Gastroesophageal sphincter (tissue), 3 donors: Measurements from ENCODE around the gene WWTR1.

Experiments used
- EP300 ChIP-seq: sonication (generic); formaldehyde crosslinking; IDR thresholded peaks from one replicate; pipeline ENCODE4 v1.6.1; 2017; ENCODE audit warnings: antibody characterized with exemption, mild to moderate bottlenecking
- POLR2A ChIP-seq, 2 donors: fragments of 450-650 bp; IDR thresholded peaks; one replicate each; pipeline ENCODE4 v1.6.1; 2017; ENCODE audit warnings: antibody characterized with exemption in 2 of 2, mild to moderate bottlenecking in 2 of 2, moderate library complexity in 1 of 2
- POLR2AphosphoS5 ChIP-seq: sonication (generic); formaldehyde crosslinking; IDR thresholded peaks from one replicate; pipeline ENCODE4 v1.6.1; 2017; ENCODE audit warnings: antibody characterized with exemption
- TF ChIP-seq, protein P1 (sequence below), 4 experiments: fragments of 200-600 bp in 2 of 4; fragments of 450-650 bp in 2 of 4; sonication (generic) in 1 of 4; IDR thresholded peaks; one replicate each; pipeline ENCODE4 v1.5.1; 2017 to 2019; ENCODE audit warnings: antibody characterized with exemption in 4 of 4, mild to moderate bottlenecking in 2 of 4, moderate library complexity in 2 of 4

GRCh38 chr3:149623824-149624223 lies 34.0 kb downstream of the WWTR1 start:
- TF ChIP-seq POLR2A (IDR thresholded peaks at IDR 0.05) (no peak), POLR2AphosphoS5 (no peak), EP300 (no peak)
- TF ChIP-seq, protein P1, sequence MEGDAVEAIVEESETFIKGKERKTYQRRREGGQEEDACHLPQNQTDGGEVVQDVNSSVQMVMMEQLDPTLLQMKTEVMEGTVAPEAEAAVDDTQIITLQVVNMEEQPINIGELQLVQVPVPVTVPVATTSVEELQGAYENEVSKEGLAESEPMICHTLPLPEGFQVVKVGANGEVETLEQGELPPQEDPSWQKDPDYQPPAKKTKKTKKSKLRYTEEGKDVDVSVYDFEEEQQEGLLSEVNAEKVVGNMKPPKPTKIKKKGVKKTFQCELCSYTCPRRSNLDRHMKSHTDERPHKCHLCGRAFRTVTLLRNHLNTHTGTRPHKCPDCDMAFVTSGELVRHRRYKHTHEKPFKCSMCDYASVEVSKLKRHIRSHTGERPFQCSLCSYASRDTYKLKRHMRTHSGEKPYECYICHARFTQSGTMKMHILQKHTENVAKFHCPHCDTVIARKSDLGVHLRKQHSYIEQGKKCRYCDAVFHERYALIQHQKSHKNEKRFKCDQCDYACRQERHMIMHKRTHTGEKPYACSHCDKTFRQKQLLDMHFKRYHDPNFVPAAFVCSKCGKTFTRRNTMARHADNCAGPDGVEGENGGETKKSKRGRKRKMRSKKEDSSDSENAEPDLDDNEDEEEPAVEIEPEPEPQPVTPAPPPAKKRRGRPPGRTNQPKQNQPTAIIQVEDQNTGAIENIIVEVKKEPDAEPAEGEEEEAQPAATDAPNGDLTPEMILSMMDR (IDR thresholded peaks at IDR 0.05) = no peak
